H9 (cell line): ENCODE data around the gene ELOVL6. TPM values are rescaled to one million over a fixed set of nuclear protein-coding genes. Genes with fewer than 3 reads are reported as not detected.

Source experiments
- DNase-seq: peaks from one replicate; pipeline ENCODE4 v3.0.0-alpha.2; 2017
- H2AFZ ChIP-seq: one replicate; pipeline ENCODE4 v1.6.1; 2013; ENCODE audit warnings: mild to moderate bottlenecking, low read length, control low read depth, moderate library complexity
- H2AK5ac ChIP-seq: 2 replicates; pipeline ENCODE4 v1.6.1; 2013; ENCODE audit warnings: low read length, control low read depth, mixed read lengths; ENCODE audit not compliant: insufficient read length
- H2BK120ac ChIP-seq: one replicate; pipeline ENCODE4 v1.6.1; 2013; ENCODE audit warnings: low read depth, mild to moderate bottlenecking, low read length, control low read depth, inconsistent platforms; ENCODE audit not compliant: poor library complexity, severe bottlenecking
- H2BK12ac ChIP-seq: 2 replicates; pipeline ENCODE4 v1.6.1; 2013; ENCODE audit warnings: low read length, control low read depth, mixed read lengths, low read depth; ENCODE audit not compliant: insufficient read length
- H2BK15ac ChIP-seq: 2 replicates; pipeline ENCODE4 v1.6.1; 2013; ENCODE audit warnings: low read depth, low read length, control low read depth
- H2BK20ac ChIP-seq: one replicate; pipeline ENCODE4 v1.6.1; 2013; ENCODE audit warnings: low read depth, mild to moderate bottlenecking, low read length, control low read depth, inconsistent platforms; ENCODE audit not compliant: poor library complexity, severe bottlenecking
- H2BK5ac ChIP-seq: 2 replicates; pipeline ENCODE4 v1.6.1; 2013; ENCODE audit warnings: low read length, control low read depth, mixed read lengths; ENCODE audit not compliant: insufficient read length
- H3K14ac ChIP-seq: 2 replicates; pipeline ENCODE4 v1.6.1; 2013; ENCODE audit warnings: low read length, control low read depth; ENCODE audit not compliant: insufficient read depth
- H3K18ac ChIP-seq: 2 replicates; pipeline ENCODE4 v1.6.1; 2013; ENCODE audit warnings: low read depth, mild to moderate bottlenecking, mixed read lengths, low read length, control low read depth; ENCODE audit not compliant: insufficient read length
- H3K23ac ChIP-seq: 2 replicates; pipeline ENCODE4 v1.6.1; 2013; ENCODE audit warnings: low read length, control low read depth, mixed read lengths, low read depth; ENCODE audit not compliant: insufficient read length
- H3K23me2 ChIP-seq: 2 replicates; pipeline ENCODE4 v1.6.1; 2013; ENCODE audit warnings: low read depth, mild to moderate bottlenecking, mixed read lengths, low read length, control low read depth; ENCODE audit not compliant: insufficient read length, poor library complexity, severe bottlenecking
- H3K27ac ChIP-seq: 2 replicates; pipeline ENCODE4 v1.5.1; 2013; ENCODE audit warnings: low read length, control low read depth, mixed read lengths, low read depth; ENCODE audit not compliant: insufficient read length
- H3K27me3 ChIP-seq: 2 replicates; pipeline ENCODE4 v1.6.1; 2013; ENCODE audit warnings: low read length, control low read depth, inconsistent platforms; ENCODE audit not compliant: insufficient read depth
- H3K4ac ChIP-seq: 2 replicates; pipeline ENCODE4 v1.6.1; 2013; ENCODE audit warnings: low read depth, mild to moderate bottlenecking, control low read depth, inconsistent platforms, low read length, moderate library complexity
- H3K4me1 ChIP-seq: 2 replicates; pipeline ENCODE4 v1.6.1; 2013; ENCODE audit warnings: low read length, control low read depth, inconsistent platforms; ENCODE audit not compliant: insufficient read depth
- H3K4me2 ChIP-seq: 2 replicates; pipeline ENCODE4 v1.6.1; 2013; ENCODE audit warnings: low read length, control low read depth, mixed read lengths; ENCODE audit not compliant: insufficient read length, insufficient read depth
- H3K56ac ChIP-seq: 2 replicates; pipeline ENCODE4 v1.6.1; 2013; ENCODE audit warnings: low read depth, mild to moderate bottlenecking, mixed read lengths, low read length, control low read depth; ENCODE audit not compliant: insufficient read length
- H3K79me1 ChIP-seq: 2 replicates; pipeline ENCODE4 v1.6.1; 2013; ENCODE audit warnings: low read depth, mild to moderate bottlenecking, moderate library complexity, low read length, control low read depth, inconsistent platforms; ENCODE audit not compliant: insufficient read depth, poor library complexity, severe bottlenecking
- H3K79me2 ChIP-seq: 2 replicates; pipeline ENCODE4 v1.6.1; 2013; ENCODE audit warnings: low read length, control low read depth, inconsistent platforms; ENCODE audit not compliant: insufficient read depth
- H3K9ac ChIP-seq: 2 replicates; pipeline ENCODE4 v1.6.1; 2013; ENCODE audit warnings: low read length, control low read depth, mixed read lengths; ENCODE audit not compliant: insufficient read length; ENCODE audit errors: extremely low read depth
- H3K9me3 ChIP-seq: one replicate; pipeline ENCODE4 v1.6.1; 2013; ENCODE audit warnings: low read depth, low read length, inconsistent platforms; ENCODE audit not compliant: control insufficient read depth
- H3T11ph ChIP-seq: one replicate; pipeline ENCODE4 v1.6.1; 2013; ENCODE audit warnings: mild to moderate bottlenecking, low read length, control low read depth, inconsistent platforms
- H4K20me1 ChIP-seq: one replicate; pipeline ENCODE4 v1.6.1; 2013; ENCODE audit not compliant: control insufficient read depth, insufficient read length, insufficient read depth
- H4K5ac ChIP-seq: 2 replicates; pipeline ENCODE4 v1.6.1; 2013; ENCODE audit warnings: low read depth, mild to moderate bottlenecking, mixed read lengths, low read length, control low read depth; ENCODE audit not compliant: insufficient read length
- H4K8ac ChIP-seq: replicated peaks from 2 replicates; pipeline ENCODE4 v1.6.1; 2013; ENCODE audit warnings: low read length, control low read depth, mixed read lengths, low read depth; ENCODE audit not compliant: insufficient read length
- H4K91ac ChIP-seq: 2 replicates; pipeline ENCODE4 v1.6.1; 2013; ENCODE audit warnings: low read depth, mild to moderate bottlenecking, moderate library complexity, mixed read lengths, low read length, control low read depth; ENCODE audit not compliant: insufficient read length
- H3K27ac Mint-ChIP-seq, 3 experiments: 2 replicates in 2 of 3; 3 replicates in 1 of 3; pipeline ENCODE4 v1.8.0; 2020 to 2021; ENCODE audit warnings: mixed read lengths in 3 of 3, mild to moderate bottlenecking in 1 of 3, moderate library complexity in 1 of 3
- H3K27me3 Mint-ChIP-seq: 2 replicates; pipeline ENCODE4 v1.8.0; 2021; ENCODE audit warnings: low read depth, mild to moderate bottlenecking, moderate library complexity, mixed read lengths
- H3K36me3 Mint-ChIP-seq, 3 experiments: 2 replicates in 2 of 3; 3 replicates in 1 of 3; pipeline ENCODE4 v1.8.0; 2020 to 2021; ENCODE audit warnings: low read depth in 3 of 3, mixed read lengths in 3 of 3; ENCODE audit not compliant: insufficient read depth in 1 of 3
- H3K4me1 Mint-ChIP-seq, 2 experiments: 2 replicates each; pipeline ENCODE4 v1.8.0; 2020; ENCODE audit warnings: mixed read lengths in 2 of 2
- H3K4me3 Mint-ChIP-seq, 2 experiments: 2 replicates in 1 of 2; 3 replicates in 1 of 2; pipeline ENCODE4 v1.8.0; 2020 to 2021; ENCODE audit warnings: mild to moderate bottlenecking in 2 of 2, mixed read lengths in 2 of 2, moderate library complexity in 1 of 2
- H3K9me3 Mint-ChIP-seq, 2 experiments: 2 replicates in 1 of 2; 3 replicates in 1 of 2; pipeline ENCODE4 v1.8.0; 2020; ENCODE audit warnings: mild to moderate bottlenecking in 2 of 2, mixed read lengths in 2 of 2, moderate library complexity in 1 of 2
- WGBS: extraction: QIAGEN DNeasy Blood & Tissue Kit; methylation state at CpG from one replicate; pipeline ENCODE4 v1.1.7; 2013; ENCODE audit warnings: missing lambda C conversion rate, low lambda C conversion rate, mixed read lengths; ENCODE audit not compliant: insufficient read length; ENCODE audit errors: extremely low coverage; 5-methylcytosine and 5-hydroxymethylcytosine counted together
- total RNA-seq: library from RNA; stranded (reverse); gene quantifications from 2 replicates; pipeline ENCODE4 v1.2.1, GENCODE V29; 2021
- TF ChIP-seq, protein P1 (sequence below): fragments of 200-600 bp; sonication (generic); conservative IDR thresholded peaks from 3 replicates; pipeline ENCODE4 v1.8.0; 2021; ENCODE audit warnings: antibody characterized with exemption, mild to moderate bottlenecking

Gene ELOVL6
- total RNA-seq, 1 experiment from 2014 or later, result 64.6 TPM

DNA sequence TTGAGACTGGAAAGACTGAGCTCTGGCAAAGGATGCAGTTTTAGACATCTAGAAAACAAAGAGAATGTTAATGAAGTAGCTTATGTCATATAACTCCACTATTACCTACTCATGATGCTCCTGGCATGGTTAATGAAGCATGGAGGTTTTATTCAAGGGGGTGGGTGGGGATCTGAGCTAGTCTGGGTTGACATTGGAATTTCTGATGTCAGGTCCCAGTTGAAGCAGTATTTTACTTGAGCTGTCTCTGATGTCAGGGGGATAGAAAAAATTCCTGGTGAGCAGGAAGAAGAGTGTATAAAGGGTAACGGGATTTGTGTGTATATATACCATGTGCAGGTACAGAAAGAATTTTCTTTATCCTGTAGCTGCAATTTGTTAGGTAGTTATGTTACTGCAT, 102.0 kb downstream of the ELOVL6 start:
- Histone ChIP-seq H3K4me2 (no peak overlapping the region), H3K79me2 (no peaks in the 10 kb centered on the region), H2BK120ac (no peak overlapping the region), H4K91ac (no peak overlapping the region), H2AK5ac (no peak overlapping the region), H3T11ph (no peak overlapping the region), H2BK5ac (no peak overlapping the region), H4K5ac (no peak overlapping the region), H2BK12ac (no peak overlapping the region), H3K14ac (no peak overlapping the region), H2BK15ac (no peak overlapping the region), H3K23ac (no peak overlapping the region), H3K9ac (no peak overlapping the region), H3K4ac (no peak overlapping the region), H2AFZ (no peak overlapping the region), H3K79me1 (no peaks in the 10 kb centered on the region), H4K20me1 (no peaks in the 10 kb centered on the region), H3K23me2 (no peaks in the 10 kb centered on the region), H3K9me3 (no peaks in the 10 kb centered on the region), H3K18ac (no peak overlapping the region), H3K4me1 (no peaks in the 10 kb centered on the region), H4K8ac (no peak overlapping the region), H3K56ac (no peak overlapping the region), H3K27me3 (no peaks in the 10 kb centered on the region), H2BK20ac (no peak overlapping the region), H3K27ac (no peak overlapping the region)
- peaks cover 0 to 4% (median 3%) of the 10 kb centered on the region in 3 experiments; a peak in 4 of 7 replicates for H3K36me3 Mint-ChIP-seq
- no peak for DNase-seq
- WGBS, result no CpG with 5 or more reads among the region's 1 CpG
- H3K9me3 Mint-ChIP-seq, result no peaks in the 10 kb centered on the region
- H3K27ac Mint-ChIP-seq, result peak overlapping the region in 1 of 3 experiments; percentile 76; a peak in 2 of 7 replicates
- peaks cover 3 to 13% of the 10 kb centered on the region in 2 experiments; a peak in 2 of 4 replicates for H3K4me1 Mint-ChIP-seq
- H3K4me3 Mint-ChIP-seq, result no peak overlapping the region
- H3K27me3 Mint-ChIP-seq, result no peaks in the 10 kb centered on the region
- TF ChIP-seq, protein P1, sequence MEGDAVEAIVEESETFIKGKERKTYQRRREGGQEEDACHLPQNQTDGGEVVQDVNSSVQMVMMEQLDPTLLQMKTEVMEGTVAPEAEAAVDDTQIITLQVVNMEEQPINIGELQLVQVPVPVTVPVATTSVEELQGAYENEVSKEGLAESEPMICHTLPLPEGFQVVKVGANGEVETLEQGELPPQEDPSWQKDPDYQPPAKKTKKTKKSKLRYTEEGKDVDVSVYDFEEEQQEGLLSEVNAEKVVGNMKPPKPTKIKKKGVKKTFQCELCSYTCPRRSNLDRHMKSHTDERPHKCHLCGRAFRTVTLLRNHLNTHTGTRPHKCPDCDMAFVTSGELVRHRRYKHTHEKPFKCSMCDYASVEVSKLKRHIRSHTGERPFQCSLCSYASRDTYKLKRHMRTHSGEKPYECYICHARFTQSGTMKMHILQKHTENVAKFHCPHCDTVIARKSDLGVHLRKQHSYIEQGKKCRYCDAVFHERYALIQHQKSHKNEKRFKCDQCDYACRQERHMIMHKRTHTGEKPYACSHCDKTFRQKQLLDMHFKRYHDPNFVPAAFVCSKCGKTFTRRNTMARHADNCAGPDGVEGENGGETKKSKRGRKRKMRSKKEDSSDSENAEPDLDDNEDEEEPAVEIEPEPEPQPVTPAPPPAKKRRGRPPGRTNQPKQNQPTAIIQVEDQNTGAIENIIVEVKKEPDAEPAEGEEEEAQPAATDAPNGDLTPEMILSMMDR, result no peak
